Spleen (tissue), 7 donors: ENCODE measurements around the gene DDTL.

Experiments used
- CTCF ChIP-seq, 11 experiments: fragments of 200-600 bp in 7 of 11; fragments of 450-650 bp in 4 of 11; sonication (generic) in 4 of 11; IDR thresholded peaks in 8 of 11; conservative IDR thresholded peaks in 3 of 11; 1 replicate in 7 of 11; 2 replicates in 4 of 11; pipeline versions ENCODE4 v1.4.0 to v1.8.0; 2016 to 2021; ENCODE audit warnings: antibody characterized with exemption in 11 of 11, inconsistent platforms in 4 of 11, mild to moderate bottlenecking in 1 of 11
- POLR2A ChIP-seq, 3 donors: fragments of 450-650 bp; IDR thresholded peaks; one replicate each; pipeline ENCODE4 v1.5.1; 2017; ENCODE audit warnings: antibody characterized with exemption in 3 of 3, mild to moderate bottlenecking in 1 of 3
- POLR2AphosphoS5 ChIP-seq, 3 donors: sonication (generic); formaldehyde crosslinking; IDR thresholded peaks; one replicate each; pipeline ENCODE4 v1.5.1; 2017; ENCODE audit warnings: antibody characterized with exemption in 3 of 3
- donor health status: DM: no; HTN: no; CAD: no; lungs with moderate emphysema.
- donor health status: DM: no; HTN: no; CAD: no.
- donor health status: DM: no; HTN: no; CAD: no.

GRCh38 chr22:23925020-23925606, 41.6 kb upstream of the DDTL start:
- TF ChIP-seq CTCF (IDR thresholded peaks at IDR 0.05 in 8 of 11, conservative IDR thresholded peaks at IDR 0.05 in 3 of 11): no peak
- TF ChIP-seq POLR2A (IDR thresholded peaks at IDR 0.05): no peak
- no peak for TF ChIP-seq POLR2AphosphoS5 (IDR thresholded peaks at IDR 0.05)
